A172 (cell line): ENCODE results near the gene FOXD1. TPM values are rescaled to one million over a fixed set of nuclear protein-coding genes. Genes with fewer than 3 reads are reported as not detected.
A peak's percentile ranks its signal among the peaks of the same experiment; 100 is the strongest.
"Not testable (repeated sequence)": the region's sequence is repeated elsewhere in the genome, so short reads cannot be mapped to it uniquely, and the experiment has no call there.

Experiments used
- DNase-seq: peaks from one replicate; pipeline ENCODE4 v3.0.0-alpha.2; 2015; ENCODE audit warnings: low spot score
- total RNA-seq: library from RNA; depleted of rRNA; stranded (reverse); fragments of >200 nt; shearing (Covaris generic); gene quantifications from 2 replicates; pipeline ENCODE4 v1.2.3, GENCODE V29; 2014; rRNA removed

FOXD1 gene
- 12.9 and 24.6 TPM in 2 replicates for total RNA-seq

GRCh38 chr5:73448463-73449136, at the start of gene FOXD1:
Gene FOXD1 (minus strand): TSS chr5:73448777. CDS start chr5:73448362, 415 bp downstream.
- DNase-seq: peak; percentile 89

- peak; percentile 19 for DNase-seq
Measured at GRCh38 chr5:73497497-73498056, 49.0 kb upstream of the FOXD1 start.

- peak; percentile 83 for DNase-seq
Measured at GRCh38 chr5:73496984-73497457, 48.4 kb upstream of the FOXD1 start.

- no peak for DNase-seq
Measured at GRCh38 chr5:73495772-73496335, 47.3 kb upstream of the FOXD1 start.

GRCh38 chr5:73494721-73495120, 46.1 kb upstream of the FOXD1 start:
- DNase-seq: no peak

GRCh38 chr5:73493421-73493820, 44.8 kb upstream of the FOXD1 start:
- DNase-seq: no peak

GRCh38 chr5:73491155-73491554, 42.6 kb upstream of the FOXD1 start:
- no peak for DNase-seq

- DNase-seq: no peak
Measured at GRCh38 chr5:73490088-73490487, 41.5 kb upstream of the FOXD1 start.

- no peak for DNase-seq
Measured at GRCh38 chr5:73488806-73489205, 40.2 kb upstream of the FOXD1 start.

- DNase-seq: no peak
Measured at GRCh38 chr5:73487815-73488214, 39.2 kb upstream of the FOXD1 start.

GRCh38 chr5:73487257-73487656, 38.7 kb upstream of the FOXD1 start:
- DNase-seq: not testable (repeated sequence)

- no peak for DNase-seq
Measured at GRCh38 chr5:73486119-73486899, 37.7 kb upstream of the FOXD1 start.

- no peak for DNase-seq
Measured at GRCh38 chr5:73485715-73486114, 37.1 kb upstream of the FOXD1 start.

- no peak for DNase-seq
Measured at GRCh38 chr5:73484511-73484910, 35.9 kb upstream of the FOXD1 start.

GRCh38 chr5:73483676-73484075, 35.1 kb upstream of the FOXD1 start:
- DNase-seq: no peak

- DNase-seq: no peak
Measured at GRCh38 chr5:73482383-73483136, 34.0 kb upstream of the FOXD1 start.

GRCh38 chr5:73480500-73480899, 31.9 kb upstream of the FOXD1 start:
- DNase-seq: no peak

- DNase-seq: no peak
Measured at GRCh38 chr5:73472116-73472515, 23.5 kb upstream of the FOXD1 start.

GRCh38 chr5:73471654-73472053, 23.1 kb upstream of the FOXD1 start:
- no peak for DNase-seq

GRCh38 chr5:73469878-73470277, 21.3 kb upstream of the FOXD1 start:
- no peak for DNase-seq

GRCh38 chr5:73468638-73469037, 20.1 kb upstream of the FOXD1 start:
- not testable (repeated sequence) for DNase-seq
